Frontal cortex (tissue), 4 donors: Measurements from ENCODE around the gene PLK2. TPM values are rescaled to one million over a fixed set of nuclear protein-coding genes. Genes with fewer than 3 reads are reported as not detected.

Experiments used
- DNase-seq, 2 donors: peaks; one replicate each; pipeline ENCODE4 v3.0.0; 2012; ENCODE audit warnings: low spot score in 2 of 2
- FAIRE-seq: peaks from 2 replicates; lab custom pipeline; 2012; peaks lifted over from hg19 to GRCh38; lab: Jason Lieb, UNC
- total RNA-seq: library from RNA; depleted of rRNA; stranded (reverse); fragments of >200 nt; gene quantifications from one replicate; pipeline ENCODE4 v1.2.3, GENCODE V29; 2014
- donor health status: control.
- donor health status: control.
- donor health status: control.

Gene PLK2
- total RNA-seq, 1 donor from 2014 or later: 1,139 TPM

DNA sequence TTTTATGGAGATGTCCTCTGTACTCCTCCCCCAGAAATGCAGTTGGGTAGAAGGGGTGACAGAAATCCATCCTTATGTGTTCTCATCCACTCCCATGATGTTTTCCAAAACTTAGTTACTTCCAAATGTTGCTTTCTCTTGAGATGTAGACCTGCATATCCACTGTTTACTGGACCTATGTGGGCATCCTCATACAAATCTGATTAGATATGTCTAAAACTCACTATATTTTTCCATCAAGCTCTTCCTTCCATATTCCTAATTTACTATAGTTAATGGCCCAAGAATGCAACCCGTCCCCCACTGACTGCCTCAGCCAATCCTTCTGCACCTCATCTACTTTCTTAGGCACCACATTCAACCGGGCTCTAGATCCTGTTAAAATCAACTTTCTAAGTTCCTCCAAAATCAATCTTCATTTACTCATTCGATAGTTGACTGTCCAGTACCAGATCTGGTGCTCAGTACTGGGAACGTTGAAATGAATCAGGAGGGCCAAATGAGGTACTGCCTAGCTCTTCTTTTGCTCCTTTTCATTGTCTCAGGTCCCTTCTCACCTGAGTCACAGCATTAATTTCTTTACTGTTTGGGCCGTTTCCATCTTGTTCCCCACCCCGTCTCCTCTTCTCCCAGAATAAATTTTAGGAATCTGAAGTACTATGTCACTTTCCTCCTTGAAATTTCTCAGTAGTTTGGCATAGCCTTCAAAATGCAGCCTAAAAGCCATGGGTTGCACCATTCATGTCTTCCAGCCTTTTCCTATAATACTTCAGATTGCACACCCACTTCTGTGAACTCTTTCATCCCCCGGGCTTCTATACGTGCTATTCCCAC lies 7.9 kb downstream of the PLK2 start:
- DNase-seq (no peak), FAIRE-seq (no peak)

DNA sequence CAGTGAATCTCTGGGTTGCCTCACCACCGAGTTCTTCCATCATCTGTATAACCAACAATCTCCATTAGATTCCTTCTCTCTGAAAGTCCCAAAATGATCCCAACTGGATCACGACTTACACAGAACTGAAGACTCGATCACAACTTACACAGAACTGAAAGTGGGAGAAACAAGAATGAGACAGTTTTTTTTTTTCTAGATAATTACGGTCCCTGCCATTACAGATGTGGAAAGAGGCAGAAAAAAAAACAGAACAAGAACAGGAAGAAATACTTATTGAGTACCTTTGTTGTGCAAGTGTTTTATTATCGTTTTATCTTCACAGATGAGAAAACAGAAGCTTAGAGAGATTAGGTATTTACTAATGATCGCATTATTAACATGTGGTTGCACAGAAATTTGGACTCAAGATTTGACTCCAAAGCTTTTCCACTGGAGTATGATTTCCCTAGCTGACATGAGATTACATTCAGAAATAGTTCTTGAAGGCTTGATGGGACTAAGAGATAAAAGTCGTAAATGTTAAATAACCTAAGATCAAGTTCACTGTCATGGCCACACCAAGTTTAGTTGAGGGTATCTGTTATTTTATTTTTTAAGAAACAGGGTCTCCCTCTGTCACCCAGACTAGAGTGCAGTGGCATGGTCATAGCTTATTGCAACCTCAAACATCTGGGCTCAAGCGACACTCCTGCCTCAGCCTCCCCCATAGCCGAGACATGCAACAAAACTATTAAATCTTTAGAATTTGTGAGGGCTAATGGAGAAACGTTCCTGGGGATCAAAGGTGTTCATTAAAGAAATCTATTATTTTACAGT lies 8.9 kb downstream of the PLK2 start:
- FAIRE-seq (no peak), DNase-seq (no peak)

DNA sequence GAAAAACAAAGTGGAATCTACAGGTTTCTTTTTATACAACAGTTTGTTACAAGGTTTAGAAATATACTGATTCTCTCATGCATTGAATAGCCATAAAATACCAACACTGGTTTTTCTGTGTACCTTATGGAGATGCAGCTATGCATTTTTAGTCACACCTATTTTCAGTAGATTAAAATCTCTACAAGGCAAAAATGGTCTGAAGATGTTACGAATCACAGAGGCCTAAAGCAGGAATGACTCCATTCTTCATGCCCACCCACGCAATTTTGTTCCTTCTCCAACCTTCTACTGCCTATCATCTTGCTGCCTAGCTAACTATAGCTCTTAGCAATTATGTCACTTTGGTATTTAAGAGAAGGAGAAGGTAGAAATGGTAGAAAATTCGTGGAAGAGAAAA lies 9.9 kb downstream of the PLK2 start:
- FAIRE-seq: no peak
- no peak for DNase-seq

DNA sequence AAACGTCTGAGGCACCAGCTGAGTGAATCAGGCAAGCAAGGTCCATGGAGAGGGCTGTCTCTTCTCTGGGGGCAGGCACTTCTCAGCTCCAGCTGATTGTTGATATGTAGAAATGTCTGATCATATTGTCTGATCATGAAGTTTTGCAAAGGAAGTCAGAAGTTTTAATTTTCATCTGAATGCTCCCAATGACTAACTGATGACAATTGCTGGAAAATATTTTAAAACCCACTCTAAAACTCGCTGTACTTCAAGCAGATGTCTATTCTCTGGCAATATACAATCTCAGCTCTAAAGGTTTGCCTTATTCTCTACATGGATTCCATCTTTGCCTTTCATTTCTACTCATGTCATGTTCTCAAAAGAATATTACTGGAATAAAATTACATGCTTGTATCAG lies 12.7 kb downstream of the PLK2 start:
- DNase-seq (no peak), FAIRE-seq (no peak)

DNA sequence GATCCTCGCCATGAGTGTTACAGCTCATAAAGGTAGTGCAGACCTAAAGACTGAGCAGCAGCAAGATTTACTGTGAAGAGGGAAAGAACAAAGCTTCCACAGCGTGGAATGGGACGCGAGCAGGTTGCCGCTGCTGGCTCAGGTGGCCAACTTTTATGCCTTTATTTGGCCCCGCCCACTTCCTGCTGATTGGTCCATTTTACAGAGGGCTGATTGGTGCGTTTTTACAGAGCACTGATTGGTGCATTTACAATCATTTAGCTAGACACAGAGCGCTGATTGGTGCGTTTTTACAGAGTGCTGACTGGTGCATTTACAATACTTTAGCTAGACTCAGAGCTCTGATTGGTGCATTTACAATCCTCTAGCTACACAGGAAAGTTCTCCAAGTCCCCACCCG lies 13.9 kb downstream of the PLK2 start:
- FAIRE-seq: no peak
- DNase-seq: no peak

DNA sequence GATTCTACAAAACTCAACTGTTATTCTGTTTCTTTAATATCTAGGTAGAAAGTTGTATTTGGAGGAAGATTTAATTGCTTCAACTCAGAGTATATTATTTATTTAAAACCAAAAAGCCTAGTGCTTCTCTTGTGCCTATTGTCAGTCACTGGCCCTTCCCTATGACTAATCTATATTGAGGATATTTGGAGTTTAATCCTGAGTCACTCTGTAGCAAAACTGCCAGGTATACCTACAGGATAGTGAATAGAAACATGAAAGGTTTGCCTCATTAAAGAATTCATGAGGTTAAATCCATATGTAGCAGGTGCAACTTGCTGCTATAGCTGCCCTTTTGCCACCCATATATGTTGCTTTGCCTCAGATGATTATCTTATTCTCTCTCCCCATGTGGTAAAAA lies 15.1 kb downstream of the PLK2 start:
- FAIRE-seq: no peak
- DNase-seq: no peak

DNA sequence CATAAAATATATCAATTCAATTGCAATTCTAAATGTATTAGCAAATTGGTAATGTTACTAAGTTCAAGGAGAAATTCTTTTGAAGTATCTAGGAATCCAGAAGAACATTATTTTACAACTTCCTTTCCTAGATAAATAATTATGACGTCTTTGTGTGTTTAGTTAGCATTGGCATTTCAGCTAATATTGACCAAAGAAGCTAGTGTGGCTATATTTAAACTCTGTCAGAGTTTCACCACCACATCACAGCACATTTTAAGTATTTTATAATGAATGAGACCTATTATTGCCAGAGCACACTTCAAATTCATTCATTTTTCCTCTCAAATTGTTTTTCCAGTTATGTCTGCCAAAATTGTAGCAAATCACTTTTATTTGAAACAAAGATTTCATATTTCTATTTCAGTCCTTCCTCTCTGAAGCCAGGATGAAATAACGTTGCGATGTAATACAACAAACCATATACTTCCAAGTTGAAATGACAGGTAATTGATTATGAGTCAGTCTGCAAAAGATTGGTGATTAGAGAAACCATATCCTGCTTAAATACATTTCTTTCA lies 18.9 kb downstream of the PLK2 start:
- FAIRE-seq (no peak), DNase-seq (no peak)

DNA sequence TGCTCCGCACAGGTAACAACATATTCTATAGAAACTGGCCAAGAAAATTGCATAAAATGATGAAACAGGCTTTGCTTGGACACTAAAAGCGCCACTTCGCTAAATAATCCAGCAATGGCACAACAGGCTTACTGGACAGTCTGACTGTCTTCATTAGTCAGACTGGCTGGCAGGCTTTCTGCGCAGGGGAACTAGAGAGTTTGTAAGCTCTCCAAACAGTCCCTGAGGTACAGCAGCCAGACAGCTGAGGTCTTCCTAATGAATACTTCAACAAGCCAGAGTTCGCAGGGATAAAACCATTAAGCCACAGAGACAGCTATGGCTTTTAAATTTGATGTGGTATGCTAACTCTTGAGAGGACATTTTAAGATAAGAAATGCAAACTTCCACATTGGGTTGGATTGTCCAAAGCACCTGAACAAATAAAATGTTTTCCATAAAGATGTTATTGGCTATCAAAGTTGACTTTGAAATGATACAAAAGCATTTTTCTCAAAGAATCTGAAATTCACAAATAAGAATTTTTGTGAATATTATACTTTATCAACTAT lies 20.7 kb downstream of the PLK2 start:
- DNase-seq: no peak
- no peak for FAIRE-seq

DNA sequence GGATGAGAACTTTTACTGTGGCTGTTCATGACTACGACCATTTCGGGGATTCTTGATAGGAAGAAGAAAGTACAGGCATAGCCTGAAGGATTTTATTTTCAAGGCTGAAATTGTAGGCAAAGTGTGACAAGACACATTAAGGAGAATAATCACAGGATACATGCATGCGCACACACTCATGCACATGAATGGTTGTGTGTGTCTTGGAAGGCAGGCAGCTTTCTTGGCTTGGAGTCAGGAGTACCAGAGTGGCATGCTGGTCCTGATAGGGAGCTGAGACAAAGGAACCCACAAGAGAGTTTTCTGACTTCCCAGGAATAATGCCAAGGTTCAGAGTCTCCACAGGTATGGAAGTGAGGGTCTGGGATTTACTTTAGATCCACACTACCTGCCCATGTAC lies 22.2 kb downstream of the PLK2 start:
- FAIRE-seq (no peak), DNase-seq (no peak)

DNA sequence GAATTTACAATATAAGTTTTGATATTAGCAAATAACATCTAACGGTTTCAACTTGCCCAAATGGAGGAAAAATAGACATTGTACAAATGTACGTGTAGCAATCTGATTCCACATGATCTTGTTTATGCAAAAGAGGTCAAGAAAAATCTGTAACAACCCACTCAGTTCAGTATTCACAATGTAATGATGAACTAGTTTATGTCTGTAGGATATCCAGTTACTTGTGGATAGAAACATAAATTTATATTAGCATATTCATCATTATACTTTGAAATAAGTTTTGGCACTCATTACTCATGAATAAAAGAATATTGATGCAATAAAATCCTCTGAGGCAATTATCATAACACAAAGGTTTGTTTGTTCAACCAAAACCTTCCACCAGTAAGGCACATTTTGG lies 28.1 kb downstream of the PLK2 start:
- DNase-seq: no peak
- no peak for FAIRE-seq

DNA sequence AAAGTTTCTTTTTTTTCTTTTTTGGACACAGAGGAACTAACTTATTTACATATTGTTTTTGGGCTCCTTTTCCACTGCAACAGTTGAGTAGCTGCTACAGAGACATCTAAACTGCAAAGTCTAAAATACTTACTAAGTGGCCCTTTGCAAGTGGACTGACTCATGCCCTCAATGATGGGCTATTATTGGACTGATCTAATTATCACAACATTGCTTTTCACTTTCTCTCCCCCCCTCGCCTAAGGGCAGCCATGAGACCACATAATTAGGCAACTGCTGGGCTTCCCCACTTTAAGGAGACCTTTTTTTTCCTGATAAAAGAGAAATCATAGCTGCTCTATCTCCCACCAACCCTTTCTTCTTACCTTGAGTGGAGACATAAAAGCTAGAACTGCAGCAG lies 47.0 kb downstream of the PLK2 start:
- FAIRE-seq (no peak), DNase-seq (no peak)

DNA sequence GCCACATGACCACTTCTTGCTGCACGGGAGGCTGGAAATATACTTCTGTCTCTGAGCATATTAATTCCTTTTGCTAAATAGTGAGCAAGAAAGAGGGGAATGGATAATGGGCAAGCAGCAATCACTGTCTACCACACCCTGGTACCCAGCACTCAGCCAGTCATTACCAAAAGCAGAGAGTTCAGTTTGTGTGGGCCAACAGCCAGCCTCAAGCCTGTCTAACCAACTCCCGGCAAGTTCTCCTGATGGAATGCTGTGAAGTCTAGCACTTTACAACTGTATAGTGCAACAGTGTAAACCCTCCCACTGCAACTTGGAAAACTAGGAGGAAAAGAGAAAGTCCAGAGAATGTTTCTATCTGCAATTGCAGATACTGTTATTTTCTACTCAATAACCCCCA lies 47.8 kb downstream of the PLK2 start:
- FAIRE-seq: no peak
- no peak for DNase-seq

DNA sequence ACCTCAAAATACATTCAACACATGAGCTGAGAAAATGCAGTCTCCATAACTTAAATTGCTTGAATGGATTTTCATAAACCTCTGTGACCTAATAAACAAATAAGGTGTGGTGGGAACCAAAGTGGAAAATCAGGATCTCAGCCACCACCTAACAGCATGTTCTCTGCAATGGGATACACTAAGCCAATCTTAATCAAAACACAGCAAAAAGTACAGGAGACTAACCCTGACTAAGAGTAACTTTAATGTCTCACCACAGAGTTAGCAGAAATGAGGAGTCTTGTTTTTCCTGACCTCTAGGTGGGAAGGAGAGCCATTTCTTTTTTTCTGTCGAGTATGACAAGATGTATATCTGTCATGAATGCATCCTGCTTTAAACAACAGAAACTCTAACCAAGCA lies 48.5 kb downstream of the PLK2 start:
- DNase-seq: no peak
- FAIRE-seq: no peak

DNA sequence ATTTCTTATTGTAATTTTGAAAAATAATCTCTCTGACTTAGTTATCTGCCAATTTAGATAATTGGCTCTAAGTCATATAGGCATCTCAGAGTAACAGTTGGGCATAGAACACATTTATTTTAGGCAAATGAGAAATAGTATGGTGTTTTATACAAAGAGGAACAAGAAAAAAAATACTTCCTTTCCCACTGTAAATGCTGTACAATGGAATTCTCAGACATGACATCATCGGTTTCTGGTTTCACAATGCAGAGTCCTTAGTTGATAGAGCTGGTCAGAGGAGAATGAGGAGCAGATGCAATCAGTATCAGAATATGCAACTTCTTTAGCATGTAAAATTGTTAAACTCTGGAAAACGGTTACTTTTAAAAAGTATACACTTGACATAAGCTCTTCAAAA lies 49.4 kb downstream of the PLK2 start:
- no peak for DNase-seq
- no peak for FAIRE-seq

DNA sequence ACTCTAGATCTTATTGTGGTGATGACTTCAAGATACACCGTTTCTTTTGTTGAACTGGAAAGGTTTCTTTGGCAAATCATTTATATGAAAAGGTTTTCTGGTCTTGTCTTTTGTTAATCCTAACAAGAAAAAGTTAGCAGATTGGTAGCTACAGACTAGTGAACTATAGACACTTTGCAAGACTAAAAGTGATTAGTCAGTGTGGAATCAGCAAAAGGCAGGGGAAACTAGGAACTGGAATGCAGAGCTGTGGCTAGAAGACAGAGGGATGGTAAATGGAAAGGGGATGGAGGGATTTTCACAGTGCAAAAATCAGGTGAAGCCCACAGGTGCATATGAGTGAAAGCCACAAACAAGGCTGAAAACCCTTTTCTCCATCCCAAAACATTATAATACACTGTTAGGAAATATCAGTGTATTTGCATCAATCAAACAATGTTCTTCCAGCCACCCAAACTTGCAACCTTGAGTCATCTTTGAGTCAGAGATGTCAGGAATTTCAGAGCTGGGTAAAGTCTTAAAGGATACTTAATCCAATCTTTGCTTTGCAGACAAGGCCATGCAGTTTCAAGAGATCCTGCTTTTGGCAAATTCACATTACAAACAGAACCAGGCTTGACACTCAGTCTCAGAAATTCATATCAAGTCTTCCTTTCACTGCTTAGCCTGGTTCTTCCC lies 52.7 kb downstream of the PLK2 start:
- FAIRE-seq (no peak), DNase-seq (no peak)

DNA sequence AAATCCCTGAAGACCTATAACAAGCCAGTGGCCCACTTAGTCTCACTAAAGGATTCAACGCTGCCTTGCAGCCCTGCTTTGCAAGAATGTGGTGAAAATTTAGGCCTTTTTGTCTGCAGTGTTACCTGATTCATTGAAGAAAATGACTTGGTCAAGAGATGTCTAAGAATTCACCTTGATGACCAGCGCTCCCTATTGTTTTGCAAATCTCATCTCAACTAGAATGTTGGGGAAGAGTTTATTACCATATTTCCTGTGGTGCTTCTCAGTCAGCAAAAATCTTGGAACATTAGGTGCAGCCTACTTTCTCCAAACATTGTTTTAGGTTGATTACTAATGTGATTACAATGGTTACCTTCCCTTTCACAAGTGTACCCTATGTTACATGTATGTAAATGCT lies 53.5 kb downstream of the PLK2 start:
- no peak for FAIRE-seq
- no peak for DNase-seq

DNA sequence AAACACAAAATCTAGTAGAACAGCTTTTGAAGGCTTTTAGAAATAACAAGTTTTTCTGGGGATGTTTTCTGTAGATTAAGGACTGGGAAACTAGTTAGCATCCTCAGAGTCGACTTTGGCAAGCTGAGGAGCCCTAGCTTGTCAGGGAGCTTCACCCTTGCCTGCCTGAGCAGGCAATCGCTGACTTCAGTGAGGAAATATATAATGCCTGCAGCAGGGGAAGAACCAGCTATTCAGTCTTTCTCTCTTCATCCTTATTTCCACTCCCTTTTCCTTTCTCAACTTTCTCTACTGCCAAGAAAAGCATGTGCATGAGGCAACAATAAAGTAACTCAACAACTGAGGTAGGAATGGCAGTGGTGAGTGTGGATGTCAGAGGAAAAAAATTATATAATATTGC lies 54.7 kb downstream of the PLK2 start:
- FAIRE-seq: no peak

DNA sequence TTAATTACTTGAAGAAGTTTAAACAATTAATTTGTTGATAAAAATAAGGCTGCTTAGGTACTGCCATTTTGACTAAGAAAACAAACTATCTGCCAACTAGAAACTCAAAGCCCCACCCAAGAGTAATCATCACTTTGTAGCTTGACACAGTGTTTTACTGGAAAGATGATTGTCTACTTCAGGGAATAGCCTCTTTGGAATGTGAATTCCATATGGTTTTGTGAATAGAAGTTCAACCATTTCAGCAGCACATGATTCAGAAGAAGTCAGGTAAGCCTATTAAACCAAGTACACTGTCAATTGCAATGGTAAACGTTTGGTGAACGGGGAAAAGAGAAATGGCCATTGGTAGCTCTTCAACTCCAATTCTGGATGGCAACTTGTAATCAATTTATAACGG lies 55.2 kb downstream of the PLK2 start:
- DNase-seq (no peak), FAIRE-seq (no peak)

More for the DNA sequence above, 54.7 kb downstream of the PLK2 start:
- DNase-seq: no peak
